A673 (cell line): ENCODE measurements around the gene ARF4.

ENCODE experiments used
- CTCF ChIP-seq: fragments of 300-800, 200-600 bp; sonication (generic); conservative IDR thresholded peaks from 2 replicates; pipeline ENCODE4 v1.5.1; 2017; ENCODE audit warnings: low read depth, mild to moderate bottlenecking, antibody characterized with exemption, low read length, moderate library complexity, mixed read lengths
- EZH2 ChIP-seq: fragments of 200-600 bp; sonication (generic); IDR thresholded peaks from 2 replicates; pipeline ENCODE4 v1.6.1; 2017; ENCODE audit warnings: borderline replicate concordance, low read depth, mild to moderate bottlenecking, mixed read lengths, antibody characterized with exemption, low read length; ENCODE audit not compliant: poor library complexity, severe bottlenecking

GRCh38 chr3:57646723-57647122 lies 49.6 kb upstream of the ARF4 start:
- TF ChIP-seq CTCF = no peak
- no peak for TF ChIP-seq EZH2
